HEK293 (cell line): Measurements from ENCODE around the gene OSBPL1A.
A peak's percentile ranks its signal among the peaks of the same experiment; 100 is the strongest.

Experiments used
- CTCF ChIA-PET: fragments of 350-600 bp; formaldehyde crosslinking; extraction: SDS; loops from one replicate; lab custom pipeline; 2021; ENCODE audit warnings: antibody characterized with exemption; lab: Yijun Ruan, JAX
- POLR2A ChIA-PET: fragments of 300-600 bp; formaldehyde crosslinking; extraction: SDS; loops from one replicate; lab custom pipeline; 2020; ENCODE audit warnings: antibody characterized with exemption, inconsistent platforms; lab: Yijun Ruan, JAX
- H3K27ac ChIP-seq: fragments of 200-500 bp; sonication (Bioruptor generic); 2 replicates; pipeline ENCODE4 v1.5.1; 2014; ENCODE audit warnings: low read depth, low read length, control low read depth, inconsistent platforms; ENCODE audit errors: extremely low read depth
- H3K36me3 ChIP-seq, 2 experiments: fragments of 200-500 bp in 1 of 2; sonication (Bioruptor generic) in 1 of 2; 1 replicate in 1 of 2; 2 replicates in 1 of 2; pipeline ENCODE4 v1.5.1; 2014 to 2017; ENCODE audit warnings: inconsistent platforms in 2 of 2, low read length in 2 of 2; ENCODE audit not compliant: control insufficient read depth in 2 of 2, insufficient read depth in 1 of 2
- H3K4me1 ChIP-seq: fragments of 200-500 bp; sonication (Bioruptor generic); 2 replicates; pipeline ENCODE4 v1.5.1; 2014; ENCODE audit warnings: mild to moderate bottlenecking, low read length, inconsistent platforms; ENCODE audit not compliant: control insufficient read depth, insufficient read depth
- H3K4me3 ChIP-seq: 2 replicates; pipeline ENCODE4 v1.5.1; 2011; ENCODE audit warnings: low read depth, mild to moderate bottlenecking, control low read depth, low read length, moderate library complexity
- H3K9me3 ChIP-seq: fragments of 200-500 bp; sonication (Bioruptor generic); 2 replicates; pipeline ENCODE4 v1.5.1; 2014; ENCODE audit warnings: low read depth, low read length, inconsistent platforms; ENCODE audit not compliant: control insufficient read depth, insufficient read depth
- ATF2 ChIP-seq: fragments of 450-650 bp; formaldehyde crosslinking; IDR thresholded peaks from 2 replicates; pipeline ENCODE4 v1.5.1; 2016; ENCODE audit warnings: missing biosample characterization, missing genetic modification characterization, low read depth
- KLF8 ChIP-seq: fragments of 450-650 bp; formaldehyde crosslinking; IDR thresholded peaks from 2 replicates; pipeline ENCODE4 v1.5.1; 2016; ENCODE audit warnings: missing biosample characterization, missing genetic modification characterization
- YY1 ChIP-seq: fragments of 450-650 bp; formaldehyde crosslinking; IDR thresholded peaks from 2 replicates; pipeline ENCODE4 v1.5.1; 2018; ENCODE audit warnings: missing biosample characterization, missing genetic modification characterization
- ZBTB8A ChIP-seq: fragments of 450-650 bp; formaldehyde crosslinking; IDR thresholded peaks from 2 replicates; pipeline ENCODE4 v1.5.1; 2016; ENCODE audit warnings: missing biosample characterization, missing genetic modification characterization
- ZNF211 ChIP-seq: fragments of 450-650 bp; formaldehyde crosslinking; IDR thresholded peaks from 2 replicates; pipeline ENCODE4 v1.5.1; 2016; ENCODE audit warnings: low read depth, missing biosample characterization, missing genetic modification characterization
- ZNF426 ChIP-seq: fragments of 450-650 bp; formaldehyde crosslinking; IDR thresholded peaks from 2 replicates; pipeline ENCODE4 v1.5.1; 2017; ENCODE audit warnings: missing biosample characterization, missing genetic modification characterization, mild to moderate bottlenecking, inconsistent platforms, moderate library complexity
- ZNF510 ChIP-seq: fragments of 450-650 bp; formaldehyde crosslinking; IDR thresholded peaks from 2 replicates; pipeline ENCODE4 v1.5.1; 2018; ENCODE audit warnings: mild to moderate bottlenecking, missing genetic modification characterization, missing biosample characterization; ENCODE audit not compliant: insufficient replicate concordance
- ZNF558 ChIP-seq: fragments of 450-650 bp; formaldehyde crosslinking; IDR thresholded peaks from 2 replicates; pipeline ENCODE4 v1.5.1; 2016; ENCODE audit warnings: missing biosample characterization, missing genetic modification characterization
- ZNF610 ChIP-seq: fragments of 450-650 bp; formaldehyde crosslinking; IDR thresholded peaks from 2 replicates; pipeline ENCODE4 v1.5.1; 2016; ENCODE audit warnings: missing biosample characterization, missing genetic modification characterization, borderline replicate concordance
- ZNF624 ChIP-seq: fragments of 450-650 bp; formaldehyde crosslinking; IDR thresholded peaks from 2 replicates; pipeline ENCODE4 v1.5.1; 2017; ENCODE audit warnings: missing biosample characterization, missing genetic modification characterization
- ZNF664 ChIP-seq: fragments of 450-650 bp; formaldehyde crosslinking; IDR thresholded peaks from 2 replicates; pipeline ENCODE4 v1.5.1; 2016; ENCODE audit warnings: missing biosample characterization, missing genetic modification characterization
- ZNF747 ChIP-seq: fragments of 450-650 bp; formaldehyde crosslinking; IDR thresholded peaks from 2 replicates; pipeline ENCODE4 v1.5.1; 2016; ENCODE audit warnings: missing biosample characterization, missing genetic modification characterization
- ZNF792 ChIP-seq: fragments of 450-650 bp; formaldehyde crosslinking; IDR thresholded peaks from 2 replicates; pipeline ENCODE4 v1.5.1; 2016; ENCODE audit warnings: missing biosample characterization, missing genetic modification characterization
- ZNF837 ChIP-seq: fragments of 450-650 bp; formaldehyde crosslinking; IDR thresholded peaks from 2 replicates; pipeline ENCODE4 v1.5.1; 2016; ENCODE audit warnings: missing biosample characterization, missing genetic modification characterization
- ZNF843 ChIP-seq: fragments of 450-650 bp; formaldehyde crosslinking; IDR thresholded peaks from 2 replicates; pipeline ENCODE4 v1.5.1; 2016; ENCODE audit warnings: missing biosample characterization, missing genetic modification characterization
- ZSCAN23 ChIP-seq: fragments of 450-650 bp; formaldehyde crosslinking; IDR thresholded peaks from 2 replicates; pipeline ENCODE4 v1.5.1; 2016; ENCODE audit warnings: missing biosample characterization, missing genetic modification characterization
- TF ChIP-seq, protein P1 (sequence below): fragments of 450-650 bp; formaldehyde crosslinking; IDR thresholded peaks from 2 replicates; pipeline ENCODE4 v1.5.1; 2016; ENCODE audit warnings: missing biosample characterization, missing genetic modification characterization
- TF ChIP-seq, protein P2 (sequence below): fragments of 450-650 bp; formaldehyde crosslinking; IDR thresholded peaks from 2 replicates; pipeline ENCODE4 v1.5.1; 2016; ENCODE audit warnings: missing biosample characterization, missing genetic modification characterization

Gene OSBPL1A

GRCh38 chr18:24397694-24398368 lies at the start of gene OSBPL1A (continued):
- no peak for TF ChIP-seq ZNF747 (tag by site-specific recombination)
- TF ChIP-seq ZNF558, result no peak
- no peak for TF ChIP-seq ZNF510
- TF ChIP-seq ATF2 (tag by site-specific recombination), result no peak
- TF ChIP-seq YY1 (tag by site-specific recombination), result no peak
- no peak; the same call in 1 of the 2 replicates for TF ChIP-seq ZNF843
- 0 out of 2 replicates have a peak, but pooled peaks have one; percentile 2 for TF ChIP-seq ZNF610 (tag by site-specific recombination)
- TF ChIP-seq ZNF624 (tag by site-specific recombination), result no peak
- TF ChIP-seq KLF8 (tag by site-specific recombination), result peak; percentile 94
- TF ChIP-seq ZNF426 (tag by site-specific recombination), result no peak
- peak; percentile 59; the same call in 1 of the 2 replicates for TF ChIP-seq ZBTB8A (tag by site-specific recombination)
- TF ChIP-seq, all 188 proteins: peak for 46

DNA sequence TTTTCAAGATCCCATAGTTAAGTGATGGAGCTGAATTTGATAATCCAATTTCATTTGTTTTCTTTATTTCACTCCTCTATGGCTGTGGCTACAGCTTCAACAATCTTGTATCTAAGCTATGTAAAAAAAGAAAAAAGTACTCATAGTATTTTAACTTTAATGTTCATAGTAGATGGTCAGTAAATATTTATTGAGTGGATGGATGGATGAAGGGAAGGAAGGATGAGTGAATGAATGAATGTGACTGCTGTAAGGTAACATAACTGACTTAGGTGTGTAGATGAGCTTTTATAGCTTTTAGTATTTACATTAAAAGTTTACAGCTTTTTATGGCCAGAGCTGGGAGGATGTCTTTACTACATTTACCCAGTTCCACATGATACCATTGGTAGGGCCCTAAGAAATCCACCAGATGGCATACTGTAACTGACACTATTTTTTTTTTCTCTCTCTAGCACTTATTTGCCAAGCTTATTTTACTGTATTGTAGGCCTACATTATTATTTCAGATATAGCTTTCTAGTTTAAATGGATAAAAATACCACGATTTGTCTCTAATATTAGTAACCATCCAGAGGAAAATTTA lies 49.4 kb upstream of the OSBPL1A start:
- Histone ChIP-seq H3K27ac (no peak overlapping the region), H3K36me3 (peaks cover 48 to 88% of the 10 kb centered on the region in 2 experiments), H3K9me3 (no peaks in the 10 kb centered on the region), H3K4me1 (no peaks in the 10 kb centered on the region), H3K4me3 (no peak overlapping the region)
- ChIA-PET CTCF (interaction anchor here (0.5 to 1.9 kb wide), 7 partner anchors 11 to 266 kb away, joined by 3 to 9 read pairs (median 5); partner anchors contain the start of gene HRH4), POLR2A (no interaction called here)
- TF ChIP-seq ZNF792 (tag by site-specific recombination) (no peak), ZNF664 (tag by site-specific recombination) (peak; percentile 91)
- TF ChIP-seq, protein P1, sequence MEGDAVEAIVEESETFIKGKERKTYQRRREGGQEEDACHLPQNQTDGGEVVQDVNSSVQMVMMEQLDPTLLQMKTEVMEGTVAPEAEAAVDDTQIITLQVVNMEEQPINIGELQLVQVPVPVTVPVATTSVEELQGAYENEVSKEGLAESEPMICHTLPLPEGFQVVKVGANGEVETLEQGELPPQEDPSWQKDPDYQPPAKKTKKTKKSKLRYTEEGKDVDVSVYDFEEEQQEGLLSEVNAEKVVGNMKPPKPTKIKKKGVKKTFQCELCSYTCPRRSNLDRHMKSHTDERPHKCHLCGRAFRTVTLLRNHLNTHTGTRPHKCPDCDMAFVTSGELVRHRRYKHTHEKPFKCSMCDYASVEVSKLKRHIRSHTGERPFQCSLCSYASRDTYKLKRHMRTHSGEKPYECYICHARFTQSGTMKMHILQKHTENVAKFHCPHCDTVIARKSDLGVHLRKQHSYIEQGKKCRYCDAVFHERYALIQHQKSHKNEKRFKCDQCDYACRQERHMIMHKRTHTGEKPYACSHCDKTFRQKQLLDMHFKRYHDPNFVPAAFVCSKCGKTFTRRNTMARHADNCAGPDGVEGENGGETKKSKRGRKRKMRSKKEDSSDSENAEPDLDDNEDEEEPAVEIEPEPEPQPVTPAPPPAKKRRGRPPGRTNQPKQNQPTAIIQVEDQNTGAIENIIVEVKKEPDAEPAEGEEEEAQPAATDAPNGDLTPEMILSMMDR (tag by site-specific recombination), result peak; percentile 25; the same call in 1 of the 2 replicates

- Histone ChIP-seq H3K9me3 (no peaks in the 10 kb centered on the region), H3K27ac (no peak overlapping the region), H3K4me1 (no peaks in the 10 kb centered on the region), H3K4me3 (no peak overlapping the region), H3K36me3 (peaks cover 54 to 89% of the 10 kb centered on the region in 2 experiments)
- POLR2A ChIA-PET, result no interaction called here
- CTCF ChIA-PET, result interaction anchor here (0.6 to 1.9 kb wide), 5 partner anchors 10 to 46 kb away, joined by 3 to 9 read pairs (median 5); no protein-coding TSS in a partner anchor
- TF ChIP-seq ZNF837 (tag by site-specific recombination) (no peak), ZNF624 (tag by site-specific recombination) (no peak), ZBTB8A (tag by site-specific recombination) (no peak), ZNF211 (tag by site-specific recombination) (no peak), ZSCAN23 (tag by site-specific recombination) (no peak)
- TF ChIP-seq, protein P2, sequence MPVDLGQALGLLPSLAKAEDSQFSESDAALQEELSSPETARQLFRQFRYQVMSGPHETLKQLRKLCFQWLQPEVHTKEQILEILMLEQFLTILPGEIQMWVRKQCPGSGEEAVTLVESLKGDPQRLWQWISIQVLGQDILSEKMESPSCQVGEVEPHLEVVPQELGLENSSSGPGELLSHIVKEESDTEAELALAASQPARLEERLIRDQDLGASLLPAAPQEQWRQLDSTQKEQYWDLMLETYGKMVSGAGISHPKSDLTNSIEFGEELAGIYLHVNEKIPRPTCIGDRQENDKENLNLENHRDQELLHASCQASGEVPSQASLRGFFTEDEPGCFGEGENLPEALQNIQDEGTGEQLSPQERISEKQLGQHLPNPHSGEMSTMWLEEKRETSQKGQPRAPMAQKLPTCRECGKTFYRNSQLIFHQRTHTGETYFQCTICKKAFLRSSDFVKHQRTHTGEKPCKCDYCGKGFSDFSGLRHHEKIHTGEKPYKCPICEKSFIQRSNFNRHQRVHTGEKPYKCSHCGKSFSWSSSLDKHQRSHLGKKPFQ (tag by site-specific recombination), result no peak
These were observed 48.8 kb upstream of the OSBPL1A start for GRCh38 chr18:24446453-24446852.
